ENCODE data around the gene FFAR3. TPM values are rescaled to one million over a fixed set of nuclear protein-coding genes. Genes with fewer than 3 reads are reported as not detected.

FFAR3 gene
- total and polyA plus RNA-seq, 9 of the 15 experiments (the other 6 are each of a cell fraction or from before 2014, with no cell fraction given), result not detected

GRCh38 chr19:35375505-35376307 lies 17.4 kb downstream of the FFAR3 start (continued):
- TF ChIP-seq THRAP3 (IDR thresholded peaks at IDR 0.05; ENCODE audit: borderline replicate concordance) (peak; percentile 84), JUNB (CRISPR knock-in tag; conservative IDR thresholded peaks at IDR 0.05) (no peak), MEF2A (IDR thresholded peaks at IDR 0.05; ENCODE audit: control insufficient read depth, low read depth, low read length) (no peak), NFXL1 (CRISPR knock-in tag; IDR thresholded peaks at IDR 0.05) (no peak), PKNOX1 (IDR thresholded peaks at IDR 0.05) (no peak), ZNF408 (CRISPR knock-in tag; IDR thresholded peaks at IDR 0.05; ENCODE audit: low read depth) (no peak), U2AF2 (optimal IDR thresholded peaks at IDR 0.05; ENCODE audit: low read depth, low read length) (no peak), ZBTB17 (CRISPR knock-in tag; IDR thresholded peaks at IDR 0.05) (no peak), HEY1 (CRISPR knock-in tag; IDR thresholded peaks at IDR 0.05; ENCODE audit: borderline replicate concordance) (no peak), NFIC (IDR thresholded peaks at IDR 0.05) (no peak), ZBTB43 (CRISPR knock-in tag; IDR thresholded peaks at IDR 0.05) (no peak), NEUROD1 (IDR thresholded peaks at IDR 0.05; ENCODE audit: borderline replicate concordance, low read depth, low read length, partially characterized antibody) (no peak), TFAM (CRISPR knock-in tag; conservative IDR thresholded peaks at IDR 0.05) (no peak), RB1 (IDR thresholded peaks at IDR 0.05; ENCODE audit: low read depth) (no peak), GATAD2A (IDR thresholded peaks at IDR 0.05) (no peak), ZNF347 (CRISPR knock-in tag; IDR thresholded peaks at IDR 0.05; ENCODE audit: low read depth) (no peak), U2AF1 (optimal IDR thresholded peaks at IDR 0.05; ENCODE audit: low read depth, low read length) (no peak), ZFP1 (CRISPR knock-in tag; IDR thresholded peaks at IDR 0.05) (no peak), PHF20 (IDR thresholded peaks at IDR 0.05; ENCODE audit: partially characterized antibody) (no peak), CHCHD3 (CRISPR knock-in tag; IDR thresholded peaks at IDR 0.05) (no peak), SIRT6 (IDR thresholded peaks at IDR 0.05; ENCODE audit: low read depth, low read length) (no peak)
